Testis (tissue), 3 donors: ENCODE measurements around the gene TSPAN17. TPM values are rescaled to one million over a fixed set of nuclear protein-coding genes. Genes with fewer than 3 reads are reported as not detected.

Experiments used
- DNase-seq: peaks from one replicate; pipeline ENCODE4 v3.0.0-alpha.2; 2019
- H3K27ac ChIP-seq, 2 donors: fragments of 200-600 bp; sonication (generic); one replicate each; pipeline ENCODE4 v1.5.1; 2019
- H3K27me3 ChIP-seq: fragments of 200-600 bp; sonication (generic); one replicate; pipeline ENCODE4 v1.5.1; 2019
- H3K36me3 ChIP-seq: fragments of 200-600 bp; sonication (generic); one replicate; pipeline ENCODE4 v1.5.1; 2017; ENCODE audit warnings: low read depth; ENCODE audit errors: missing control alignments
- H3K4me1 ChIP-seq: fragments of 200-600 bp; sonication (generic); one replicate; pipeline ENCODE4 v1.5.1; 2019
- H3K4me3 ChIP-seq, 2 donors: fragments of 200-600 bp; sonication (generic); one replicate each; pipeline ENCODE4 v1.5.1; 2017 to 2019
- H3K9me3 ChIP-seq: fragments of 200-600 bp; sonication (generic); one replicate; pipeline ENCODE4 v1.5.1; 2017
- CTCF ChIP-seq, 3 experiments: fragments of 450-650 bp in 2 of 3; fragments of 200-600 bp in 1 of 3; sonication (generic) in 1 of 3; IDR thresholded peaks; one replicate each; pipeline ENCODE4 v1.5.1; 2016 to 2019; ENCODE audit warnings: antibody characterized with exemption in 3 of 3, mild to moderate bottlenecking in 2 of 3, moderate library complexity in 1 of 3
- POLR2A ChIP-seq: fragments of 450-650 bp; IDR thresholded peaks from one replicate; pipeline ENCODE4 v1.6.1; 2017; ENCODE audit warnings: antibody characterized with exemption, mild to moderate bottlenecking, moderate library complexity
- WGBS, 2 donors: methylation state at CpG; one replicate each; pipeline ENCODE4 v1.1.5; 2018; 5-methylcytosine and 5-hydroxymethylcytosine counted together
- intact Hi-C: fragments of 100-400 bp; cut with DNase I; formaldehyde crosslinking; loops from one replicate; pipeline ENCODE4 v1.15.1; 2023; ENCODE audit warnings: low total_unique reads
- polyA plus RNA-seq: library from polyadenylated mRNA; stranded (reverse); fragments of 350-450 nt; fragmentation: Illumina TruSeq; extraction: RNeasy Lipid Tissue Mini Kit (QIAGEN cat#74804); gene quantifications from one replicate; pipeline ENCODE4 v1.2.3, GENCODE V29; 2014; ENCODE audit warnings: low read depth, low replicate concordance; ENCODE audit not compliant: insufficient read depth
- total RNA-seq, 2 donors: library from RNA; depleted of rRNA; stranded (reverse); fragments of >200 nt; gene quantifications; one replicate each; pipeline ENCODE4 v1.2.3, GENCODE V29; 2016

TSPAN17 gene
- total and polyA plus RNA-seq, 3 donors from 2014 or later: 31.7 to 57.0 (median 51.7) TPM

- intact Hi-C loops: no loop called here
- 92 to 96% methylated on average over 5 of the region's 5 CpGs for WGBS, 2 donors
- no peaks in the 10 kb centered on the region for H3K36me3 ChIP-seq
- H3K4me1 ChIP-seq: no peaks in the 10 kb centered on the region
- no peaks in the 10 kb centered on the region for H3K9me3 ChIP-seq
- no peaks in the 10 kb centered on the region for H3K27me3 ChIP-seq
- TF ChIP-seq POLR2A (no peak), CTCF (IDR thresholded peaks at IDR 0.05) (no peak)
- H3K27ac ChIP-seq: no peak overlapping the region
- H3K4me3 ChIP-seq: no peak overlapping the region
- no peak for DNase-seq
Measured at GRCh38 chr5:176687881-176688280, 40.6 kb downstream of the TSPAN17 start.

GRCh38 chr5:176690911-176691310 is 43.6 kb downstream of the TSPAN17 start:
- Histone ChIP-seq H3K9me3 (no peaks in the 10 kb centered on the region), H3K4me3 (no peak overlapping the region), H3K27ac (no peak overlapping the region), H3K27me3 (no peaks in the 10 kb centered on the region), H3K36me3 (no peaks in the 10 kb centered on the region), H3K4me1 (no peaks in the 10 kb centered on the region)
- intact Hi-C loops: no loop called here
- no peak for TF ChIP-seq CTCF (IDR thresholded peaks at IDR 0.05)
- TF ChIP-seq POLR2A: no peak
- WGBS, 2 donors: 87 to 95% methylated on average over 7 of the region's 7 CpGs
- no peak for DNase-seq

GRCh38 chr5:176691524-176691923 is 44.2 kb downstream of the TSPAN17 start:
- no peak for DNase-seq
- Histone ChIP-seq H3K27ac (no peak overlapping the region), H3K36me3 (no peaks in the 10 kb centered on the region), H3K9me3 (no peaks in the 10 kb centered on the region), H3K4me1 (no peaks in the 10 kb centered on the region), H3K4me3 (no peak overlapping the region), H3K27me3 (no peaks in the 10 kb centered on the region)
- intact Hi-C loops: no loop called here
- TF ChIP-seq CTCF (IDR thresholded peaks at IDR 0.05) (no peak), POLR2A (no peak)
- WGBS, 2 donors: 100% methylated on average over 1 of the region's 1 CpG

- TF ChIP-seq CTCF (IDR thresholded peaks at IDR 0.05) (no peak), POLR2A (no peak)
- DNase-seq: no peak
- H3K27ac ChIP-seq: no peak overlapping the region
- 64 to 87% methylated on average over 5 of the region's 5 CpGs for WGBS, 2 donors
- H3K4me1 ChIP-seq: no peaks in the 10 kb centered on the region
- no peaks in the 10 kb centered on the region for H3K9me3 ChIP-seq
- H3K36me3 ChIP-seq: no peaks in the 10 kb centered on the region
- H3K27me3 ChIP-seq: no peaks in the 10 kb centered on the region
- intact Hi-C loops: no loop called here
- no peak overlapping the region for H3K4me3 ChIP-seq
Measured at GRCh38 chr5:176692326-176692725, 45.0 kb downstream of the TSPAN17 start.

GRCh38 chr5:176692839-176693476 is 45.7 kb downstream of the TSPAN17 start:
- H3K9me3 ChIP-seq: no peaks in the 10 kb centered on the region
- no peak for DNase-seq
- no peaks in the 10 kb centered on the region for H3K27me3 ChIP-seq
- H3K36me3 ChIP-seq: no peaks in the 10 kb centered on the region
- intact Hi-C loops: no loop called here
- no peak for TF ChIP-seq POLR2A
- no peak for TF ChIP-seq CTCF (IDR thresholded peaks at IDR 0.05)
- no peaks in the 10 kb centered on the region for H3K4me1 ChIP-seq
- WGBS, 2 donors: 30 to 32% methylated on average over 11 to 13 of the region's 13 CpGs
- no peak overlapping the region for H3K27ac ChIP-seq
- H3K4me3 ChIP-seq: no peak overlapping the region
